ENCODE results near the gene AFAP1L2. TPM values are rescaled to one million over a fixed set of nuclear protein-coding genes. Genes with fewer than 3 reads are reported as not detected.

AFAP1L2 gene
- polyA plus RNA-seq, 1 donor from 2014 or later: 0.88 TPM

DNA sequence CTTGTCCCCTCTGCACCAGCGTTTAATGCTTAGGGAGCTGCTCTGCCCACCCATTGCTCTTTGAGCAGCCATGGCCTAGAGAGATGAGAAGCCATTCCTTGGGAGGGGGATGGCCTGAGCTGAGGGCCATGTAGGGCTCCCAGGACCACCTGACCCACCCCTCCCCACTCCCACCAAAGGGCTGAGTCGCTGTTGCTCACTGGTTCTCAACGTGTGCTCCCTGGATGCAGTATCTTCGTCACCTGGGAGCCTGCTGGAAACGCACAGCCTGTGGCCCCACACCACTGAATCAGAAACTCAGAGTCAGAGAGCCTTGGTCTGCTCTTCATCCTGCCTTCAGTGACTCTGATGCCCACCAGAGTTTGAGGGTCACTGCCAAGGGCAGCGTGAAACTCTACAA is 128.2 kb downstream of the AFAP1L2 start:
- H3K9me2 ChIP-seq (ENCODE audit: insufficient read depth, low read length): no peaks in the 10 kb centered on the region
- TF ChIP-seq, protein P1, sequence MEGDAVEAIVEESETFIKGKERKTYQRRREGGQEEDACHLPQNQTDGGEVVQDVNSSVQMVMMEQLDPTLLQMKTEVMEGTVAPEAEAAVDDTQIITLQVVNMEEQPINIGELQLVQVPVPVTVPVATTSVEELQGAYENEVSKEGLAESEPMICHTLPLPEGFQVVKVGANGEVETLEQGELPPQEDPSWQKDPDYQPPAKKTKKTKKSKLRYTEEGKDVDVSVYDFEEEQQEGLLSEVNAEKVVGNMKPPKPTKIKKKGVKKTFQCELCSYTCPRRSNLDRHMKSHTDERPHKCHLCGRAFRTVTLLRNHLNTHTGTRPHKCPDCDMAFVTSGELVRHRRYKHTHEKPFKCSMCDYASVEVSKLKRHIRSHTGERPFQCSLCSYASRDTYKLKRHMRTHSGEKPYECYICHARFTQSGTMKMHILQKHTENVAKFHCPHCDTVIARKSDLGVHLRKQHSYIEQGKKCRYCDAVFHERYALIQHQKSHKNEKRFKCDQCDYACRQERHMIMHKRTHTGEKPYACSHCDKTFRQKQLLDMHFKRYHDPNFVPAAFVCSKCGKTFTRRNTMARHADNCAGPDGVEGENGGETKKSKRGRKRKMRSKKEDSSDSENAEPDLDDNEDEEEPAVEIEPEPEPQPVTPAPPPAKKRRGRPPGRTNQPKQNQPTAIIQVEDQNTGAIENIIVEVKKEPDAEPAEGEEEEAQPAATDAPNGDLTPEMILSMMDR (IDR thresholded peaks at IDR 0.05; ENCODE audit: poor library complexity, severe bottlenecking): no peak
- TF ChIP-seq, protein P2, sequence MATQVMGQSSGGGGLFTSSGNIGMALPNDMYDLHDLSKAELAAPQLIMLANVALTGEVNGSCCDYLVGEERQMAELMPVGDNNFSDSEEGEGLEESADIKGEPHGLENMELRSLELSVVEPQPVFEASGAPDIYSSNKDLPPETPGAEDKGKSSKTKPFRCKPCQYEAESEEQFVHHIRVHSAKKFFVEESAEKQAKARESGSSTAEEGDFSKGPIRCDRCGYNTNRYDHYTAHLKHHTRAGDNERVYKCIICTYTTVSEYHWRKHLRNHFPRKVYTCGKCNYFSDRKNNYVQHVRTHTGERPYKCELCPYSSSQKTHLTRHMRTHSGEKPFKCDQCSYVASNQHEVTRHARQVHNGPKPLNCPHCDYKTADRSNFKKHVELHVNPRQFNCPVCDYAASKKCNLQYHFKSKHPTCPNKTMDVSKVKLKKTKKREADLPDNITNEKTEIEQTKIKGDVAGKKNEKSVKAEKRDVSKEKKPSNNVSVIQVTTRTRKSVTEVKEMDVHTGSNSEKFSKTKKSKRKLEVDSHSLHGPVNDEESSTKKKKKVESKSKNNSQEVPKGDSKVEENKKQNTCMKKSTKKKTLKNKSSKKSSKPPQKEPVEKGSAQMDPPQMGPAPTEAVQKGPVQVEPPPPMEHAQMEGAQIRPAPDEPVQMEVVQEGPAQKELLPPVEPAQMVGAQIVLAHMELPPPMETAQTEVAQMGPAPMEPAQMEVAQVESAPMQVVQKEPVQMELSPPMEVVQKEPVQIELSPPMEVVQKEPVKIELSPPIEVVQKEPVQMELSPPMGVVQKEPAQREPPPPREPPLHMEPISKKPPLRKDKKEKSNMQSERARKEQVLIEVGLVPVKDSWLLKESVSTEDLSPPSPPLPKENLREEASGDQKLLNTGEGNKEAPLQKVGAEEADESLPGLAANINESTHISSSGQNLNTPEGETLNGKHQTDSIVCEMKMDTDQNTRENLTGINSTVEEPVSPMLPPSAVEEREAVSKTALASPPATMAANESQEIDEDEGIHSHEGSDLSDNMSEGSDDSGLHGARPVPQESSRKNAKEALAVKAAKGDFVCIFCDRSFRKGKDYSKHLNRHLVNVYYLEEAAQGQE (IDR thresholded peaks at IDR 0.05; ENCODE audit: borderline replicate concordance): no peak
- no peak for TF ChIP-seq RAD21 (conservative IDR thresholded peaks at IDR 0.05)
- no peak for TF ChIP-seq POLR2AphosphoS5 (IDR thresholded peaks at IDR 0.05)
- TF ChIP-seq SMC3 (conservative IDR thresholded peaks at IDR 0.05; ENCODE audit: poor library complexity): no peak
- no peak for TF ChIP-seq TAF1 (IDR thresholded peaks at IDR 0.05; ENCODE audit: low read depth)
- no peak for TF ChIP-seq EP300 (conservative IDR thresholded peaks at IDR 0.05; ENCODE audit: poor library complexity, severe bottlenecking)
- TF ChIP-seq EZH2 (IDR thresholded peaks at IDR 0.05; ENCODE audit: borderline replicate concordance, insufficient read depth, low read length, poor library complexity, severe bottlenecking): no peak
- no peak for TF ChIP-seq MXI1 (conservative IDR thresholded peaks at IDR 0.05; ENCODE audit: poor library complexity, severe bottlenecking)
- H3K27me3 ChIP-seq (ENCODE audit: insufficient read depth, low read depth, low read length): no peaks in the 10 kb centered on the region
- H2AFZ ChIP-seq (ENCODE audit: low read depth, low read length): no peak overlapping the region
- no peak overlapping the region for H3K4me3 ChIP-seq (ENCODE audit: low read length)
- H3K9ac ChIP-seq (ENCODE audit: low read length): no peak overlapping the region
- no peak overlapping the region for H3K27ac ChIP-seq (ENCODE audit: low read length)
- no peaks in the 10 kb centered on the region for H3K9me3 ChIP-seq (ENCODE audit: low read length)
- H3K79me2 ChIP-seq (replicated peaks; ENCODE audit: insufficient read depth, low read length): no peaks in the 10 kb centered on the region
- no peaks in the 10 kb centered on the region for H4K20me1 ChIP-seq (ENCODE audit: insufficient read depth)
- H3F3A ChIP-seq (ENCODE audit: insufficient read depth, low read length, poor library complexity, severe bottlenecking): no peaks in the 10 kb centered on the region
- no peak overlapping the region for H3K4me2 ChIP-seq (ENCODE audit: low read length)
- no peaks in the 10 kb centered on the region for H3K36me3 ChIP-seq (ENCODE audit: insufficient read depth, low read length)

DNA sequence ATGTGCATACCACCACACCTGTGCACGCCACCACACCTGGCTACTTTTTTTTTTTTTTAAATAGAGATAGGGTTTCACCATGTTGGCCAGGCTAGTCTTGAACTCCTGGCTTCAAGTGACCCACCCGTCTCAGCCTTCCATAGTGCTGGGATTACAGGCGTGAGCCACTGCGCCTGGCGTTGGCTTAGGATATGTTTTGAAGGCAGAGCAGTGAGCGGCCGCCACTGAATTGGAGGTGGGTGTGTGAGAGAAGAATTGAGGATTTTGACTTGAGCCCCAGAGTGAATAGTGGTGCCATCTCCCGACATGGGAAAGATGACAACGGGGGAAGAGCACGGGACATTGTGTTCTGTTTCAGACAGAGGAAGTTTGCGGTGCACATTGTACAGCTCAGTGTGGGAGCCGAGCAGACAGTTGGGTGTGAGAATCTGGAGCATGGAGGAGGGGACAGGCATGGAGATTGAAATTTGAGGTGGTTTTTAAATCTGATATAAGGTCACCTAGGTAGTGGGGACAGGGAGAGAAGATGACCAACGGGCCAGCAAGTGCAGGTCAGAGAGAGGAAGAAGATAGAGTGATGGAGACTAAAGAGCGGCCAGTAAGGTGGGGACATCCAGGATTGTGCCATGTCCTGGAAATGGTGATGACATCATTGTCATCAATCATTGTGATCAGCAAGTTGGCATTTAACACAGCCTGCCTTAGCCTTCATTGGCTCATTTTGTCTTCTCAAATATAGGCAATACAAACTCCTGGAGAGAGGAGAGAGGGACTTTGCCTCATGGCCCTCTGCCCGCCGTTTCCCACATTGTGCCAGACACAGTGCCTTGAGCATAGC is 129.5 kb downstream of the AFAP1L2 start:
- Histone ChIP-seq H3K9ac (ENCODE audit: low read length) (no peak overlapping the region), H3K27me3 (ENCODE audit: insufficient read depth, low read depth, low read length) (no peaks in the 10 kb centered on the region), H3K27ac (ENCODE audit: low read length) (no peak overlapping the region), H3K79me2 (replicated peaks; ENCODE audit: insufficient read depth, low read length) (no peaks in the 10 kb centered on the region), H3K9me2 (ENCODE audit: insufficient read depth, low read length) (no peaks in the 10 kb centered on the region), H2AFZ (ENCODE audit: low read depth, low read length) (no peak overlapping the region), H3K4me2 (ENCODE audit: low read length) (no peak overlapping the region), H3K36me3 (ENCODE audit: insufficient read depth, low read length) (no peaks in the 10 kb centered on the region), H4K20me1 (ENCODE audit: insufficient read depth) (no peaks in the 10 kb centered on the region), H3K4me3 (ENCODE audit: low read length) (no peak overlapping the region), H3K9me3 (ENCODE audit: low read length) (no peaks in the 10 kb centered on the region), H3F3A (ENCODE audit: insufficient read depth, low read length, poor library complexity, severe bottlenecking) (no peaks in the 10 kb centered on the region)
- TF ChIP-seq RAD21 (conservative IDR thresholded peaks at IDR 0.05) (no peak), SMC3 (conservative IDR thresholded peaks at IDR 0.05; ENCODE audit: poor library complexity) (no peak), MXI1 (conservative IDR thresholded peaks at IDR 0.05; ENCODE audit: poor library complexity, severe bottlenecking) (no peak), TAF1 (IDR thresholded peaks at IDR 0.05; ENCODE audit: low read depth) (no peak), POLR2AphosphoS5 (IDR thresholded peaks at IDR 0.05) (no peak), EZH2 (IDR thresholded peaks at IDR 0.05; ENCODE audit: borderline replicate concordance, insufficient read depth, low read length, poor library complexity, severe bottlenecking) (no peak), EP300 (conservative IDR thresholded peaks at IDR 0.05; ENCODE audit: poor library complexity, severe bottlenecking) (no peak)
- TF ChIP-seq, protein P2 (IDR thresholded peaks at IDR 0.05; ENCODE audit: borderline replicate concordance): no peak
- TF ChIP-seq, protein P1 (IDR thresholded peaks at IDR 0.05; ENCODE audit: poor library complexity, severe bottlenecking): no peak

All from neural cell (in vitro differentiated cells).